Vagina (tissue), 2 donors: Measurements from ENCODE around the gene F8A1.

ENCODE experiments used
- CTCF ChIP-seq, 3 experiments: fragments of 450-650 bp in 2 of 3; fragments of 200-600 bp in 1 of 3; sonication (generic) in 1 of 3; IDR thresholded peaks; one replicate each; pipeline ENCODE4 v1.5.1; 2017 to 2019; ENCODE audit warnings: antibody characterized with exemption in 3 of 3, mild to moderate bottlenecking in 2 of 3, moderate library complexity in 2 of 3
- POLR2AphosphoS5 ChIP-seq, 2 donors: sonication (generic); formaldehyde crosslinking; IDR thresholded peaks; one replicate each; pipeline ENCODE4 v1.9.0; 2017; ENCODE audit warnings: antibody characterized with exemption in 2 of 2, mild to moderate bottlenecking in 2 of 2, low read depth in 1 of 2; ENCODE audit not compliant: insufficient read depth in 1 of 2

GRCh38 chrX:154855256-154855655 lies 30.9 kb upstream of the F8A1 start:
- no peak for TF ChIP-seq POLR2AphosphoS5 (IDR thresholded peaks at IDR 0.05; ENCODE audit: insufficient read depth in 1 of 2, low read depth in 1 of 2)
- TF ChIP-seq CTCF (IDR thresholded peaks at IDR 0.05) = no peak
